ENCODE results near the gene MME.

DNA sequence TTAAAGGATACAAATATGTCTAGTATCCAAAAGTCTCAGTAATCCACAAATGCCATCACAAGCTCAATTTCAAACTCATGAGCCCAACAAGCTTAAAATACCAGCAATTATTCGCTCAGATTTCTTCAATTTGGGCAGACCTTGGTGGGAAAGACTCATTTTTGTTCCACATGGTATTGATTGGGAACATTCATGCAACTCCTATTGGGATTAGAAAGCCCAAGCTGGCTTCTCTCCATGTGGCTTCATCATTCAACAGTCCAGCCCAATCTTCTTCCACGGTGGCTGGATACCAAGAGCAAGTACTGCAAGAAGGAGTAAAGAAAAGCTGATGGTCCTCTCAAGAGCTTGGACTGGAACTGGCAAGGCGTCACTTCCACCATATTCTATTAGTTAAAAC, 147.0 kb downstream of the MME start:
- no peak for TF ChIP-seq POLR2A (IDR thresholded peaks at IDR 0.05)
- no peak for TF ChIP-seq EP300 (IDR thresholded peaks at IDR 0.05)
